ENCODE measurements around the gene TRIP13.
A peak's percentile ranks its signal among the peaks of the same experiment; 100 is the strongest.
"Not testable (repeated sequence)": the region's sequence is repeated elsewhere in the genome, so short reads cannot be mapped to it uniquely, and the experiment has no call there.

The TRIP13 gene

DNA sequence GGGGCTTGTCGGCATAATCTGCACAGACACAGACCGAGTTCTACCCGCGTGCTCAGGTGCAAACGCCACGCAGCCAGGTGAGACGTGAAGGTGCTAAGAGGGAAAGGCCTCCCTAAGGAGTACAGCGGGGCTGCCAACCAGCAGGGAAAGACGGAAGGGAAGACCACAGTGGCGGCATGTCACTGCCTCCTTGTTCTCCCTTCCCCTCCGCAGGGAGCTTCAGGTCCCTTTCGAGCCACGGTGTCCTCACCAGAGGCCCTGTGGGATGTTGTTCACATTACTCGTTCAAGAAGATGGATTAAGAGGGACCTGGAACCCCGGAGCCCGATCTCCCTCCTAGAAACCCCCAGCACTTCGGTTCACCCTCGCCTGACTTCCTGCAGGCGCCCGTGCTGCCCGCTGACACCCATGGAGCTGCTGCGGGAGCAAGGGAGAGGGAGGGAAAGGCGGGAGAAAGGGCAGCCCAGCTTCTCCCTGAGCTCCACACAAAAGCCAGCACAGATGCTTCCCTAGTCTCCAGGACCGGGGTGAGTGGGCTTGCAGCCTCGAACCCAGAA lies 769 bp upstream of the TRIP13 start:
- DNase-seq (ENCODE audit: low read depth), result no peak

- DNase-seq (ENCODE audit: low read depth), result no peak
Observed at GRCh38 chr5:893137-893506, 438 bp downstream of the TRIP13 start.

DNA sequence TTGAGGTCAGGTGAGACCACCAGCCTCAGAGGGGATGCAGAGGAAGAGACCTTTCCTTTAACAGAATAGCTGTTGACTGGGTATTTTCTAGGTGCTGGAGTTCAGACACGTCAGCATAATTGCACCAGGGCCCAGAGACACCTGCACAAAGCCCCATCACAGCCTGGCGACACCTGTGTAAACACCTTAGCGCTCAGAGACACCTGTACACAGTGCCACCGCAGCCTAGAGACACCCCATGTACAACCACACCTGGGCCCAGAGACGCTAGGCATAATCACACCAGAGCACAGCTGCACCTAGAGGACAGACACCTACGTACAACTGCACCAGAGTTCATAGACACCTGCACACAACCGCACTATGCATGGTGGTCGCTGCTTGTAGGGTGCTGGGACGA lies 1.0 kb downstream of the TRIP13 start:
- DNase-seq (ENCODE audit: low read depth), result no peak

DNA sequence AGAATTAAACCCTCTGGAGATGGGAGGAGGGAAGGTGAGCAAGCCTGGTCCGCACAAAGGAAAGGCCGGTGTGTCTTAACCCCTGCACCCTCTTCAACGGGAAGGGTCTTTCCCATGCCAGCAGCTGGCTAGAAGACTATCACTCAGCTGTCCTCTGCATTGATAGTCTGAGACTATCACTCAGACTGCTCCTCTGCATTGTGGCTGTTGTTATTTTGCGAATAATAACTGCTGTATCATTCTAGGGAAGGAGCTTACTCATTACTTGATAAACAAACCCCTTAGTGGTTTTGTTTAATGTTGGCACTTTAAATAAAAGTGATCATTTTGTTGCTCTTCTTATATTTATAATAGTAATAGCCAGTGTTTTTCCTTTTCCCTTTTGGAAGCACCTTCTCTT lies 8.1 kb downstream of the TRIP13 start:
- DNase-seq (ENCODE audit: low read depth), result no peak

DNA sequence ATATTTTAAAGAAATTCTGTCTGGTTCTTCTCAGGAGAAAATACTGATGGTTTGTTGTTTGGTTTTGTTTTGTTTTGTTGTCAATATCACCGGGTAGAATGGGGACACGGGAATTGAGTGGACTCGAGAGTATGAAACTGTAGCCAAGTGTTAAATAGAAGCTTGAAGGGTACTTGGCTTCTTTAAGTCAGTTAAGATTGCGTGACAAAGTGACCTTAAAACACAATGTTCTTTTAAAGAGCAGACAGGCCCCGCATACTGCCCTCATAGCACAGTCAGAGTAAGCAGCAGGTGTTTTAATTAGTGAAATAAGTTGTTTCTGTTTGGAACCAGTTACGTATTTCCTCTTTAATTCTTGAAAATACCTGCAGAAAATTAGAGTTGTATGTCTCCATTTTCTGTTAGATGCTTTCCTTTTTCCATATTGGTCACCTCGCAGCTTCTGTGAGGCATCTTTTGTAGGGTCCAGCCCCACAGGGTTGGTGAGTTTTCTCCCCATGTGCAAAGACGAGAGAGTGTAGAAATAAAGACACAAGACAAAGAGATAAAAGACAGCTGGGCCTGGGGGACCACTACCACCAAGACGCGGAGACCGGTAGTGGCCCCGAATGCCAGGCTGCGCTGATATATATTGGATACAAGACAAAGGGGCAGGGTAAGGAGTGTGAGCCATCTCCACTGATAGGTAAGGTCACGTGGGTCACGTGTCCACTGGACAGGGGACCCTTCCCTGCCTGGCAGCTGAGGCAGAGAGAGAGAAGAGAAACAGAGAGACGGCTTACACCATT lies 9.6 kb downstream of the TRIP13 start:
- no peak for DNase-seq (ENCODE audit: low read depth)

DNA sequence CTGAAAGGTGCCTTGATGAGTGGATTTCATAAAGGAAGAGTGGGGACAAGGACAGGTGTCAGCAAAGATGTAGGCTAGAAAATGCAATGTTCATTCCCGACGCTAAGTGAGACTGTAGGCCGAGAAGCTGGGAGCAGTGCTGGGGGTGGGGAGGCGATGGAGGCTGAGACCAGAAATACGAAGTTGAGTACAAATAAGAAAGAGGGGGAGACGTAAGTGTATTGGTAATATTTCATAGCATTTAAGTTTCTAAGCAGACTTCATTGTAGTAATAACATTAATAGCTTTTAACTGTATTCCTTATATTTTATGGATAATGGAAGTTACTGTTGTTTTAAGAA lies 11.0 kb downstream of the TRIP13 start:
- no peak for DNase-seq (ENCODE audit: low read depth)

GRCh38 chr5:905139-905642 lies 12.5 kb downstream of the TRIP13 start:
- no peak for DNase-seq (ENCODE audit: low read depth)

DNA sequence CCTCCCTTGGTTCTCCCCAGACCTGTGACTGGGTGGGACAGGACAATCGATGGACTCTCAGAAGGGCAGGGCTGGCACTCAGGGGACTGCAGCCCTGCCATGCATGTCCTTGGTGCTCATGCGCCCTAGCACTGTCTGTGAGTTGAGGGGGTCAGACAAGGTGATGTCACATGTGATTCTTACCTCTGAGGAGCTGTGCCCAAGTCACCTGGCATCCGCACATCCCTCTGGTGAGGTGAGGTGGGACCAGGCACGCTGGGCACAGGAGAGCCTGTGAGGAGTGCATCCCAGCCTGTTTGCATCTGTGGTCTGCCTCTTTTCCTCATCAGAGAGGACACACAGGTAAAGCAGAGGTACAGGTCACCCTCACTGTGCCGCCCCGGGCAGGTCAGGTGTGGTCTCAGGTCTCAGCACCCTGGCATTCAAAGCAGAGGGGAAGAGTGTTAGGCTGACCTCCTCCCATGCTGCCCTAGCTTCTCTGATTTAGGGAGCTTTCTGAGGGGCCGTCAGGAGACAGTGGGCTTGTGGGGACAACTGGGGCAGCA lies 14.8 kb downstream of the TRIP13 start:
- DNase-seq (ENCODE audit: low read depth), result no peak

DNA sequence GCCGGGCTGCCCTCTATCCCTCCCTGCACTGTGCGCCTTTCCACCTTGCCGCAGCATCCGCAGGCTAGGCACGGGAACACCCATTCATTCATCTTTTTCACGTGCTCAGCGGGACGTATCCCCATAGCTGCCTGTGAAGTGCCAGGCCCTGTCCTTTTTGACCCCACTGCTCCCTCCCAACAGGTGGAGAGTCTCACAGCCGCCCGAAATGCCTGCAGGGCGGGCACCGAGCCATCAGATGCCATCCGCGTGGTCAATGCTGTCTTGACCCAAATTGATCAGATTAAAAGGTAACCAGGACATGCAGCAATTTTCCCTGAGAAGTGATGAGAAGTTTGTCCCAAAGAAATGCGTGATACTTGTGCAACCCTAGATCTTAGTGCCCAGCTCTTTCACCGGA lies 15.5 kb downstream of the TRIP13 start:
- DNase-seq (ENCODE audit: low read depth), result no peak

GRCh38 chr5:909086-909485 lies 16.4 kb downstream of the TRIP13 start:
- DNase-seq (ENCODE audit: low read depth), result no peak

- no peak for DNase-seq (ENCODE audit: low read depth)
Observed at GRCh38 chr5:909994-910768, 17.5 kb downstream of the TRIP13 start.

DNA sequence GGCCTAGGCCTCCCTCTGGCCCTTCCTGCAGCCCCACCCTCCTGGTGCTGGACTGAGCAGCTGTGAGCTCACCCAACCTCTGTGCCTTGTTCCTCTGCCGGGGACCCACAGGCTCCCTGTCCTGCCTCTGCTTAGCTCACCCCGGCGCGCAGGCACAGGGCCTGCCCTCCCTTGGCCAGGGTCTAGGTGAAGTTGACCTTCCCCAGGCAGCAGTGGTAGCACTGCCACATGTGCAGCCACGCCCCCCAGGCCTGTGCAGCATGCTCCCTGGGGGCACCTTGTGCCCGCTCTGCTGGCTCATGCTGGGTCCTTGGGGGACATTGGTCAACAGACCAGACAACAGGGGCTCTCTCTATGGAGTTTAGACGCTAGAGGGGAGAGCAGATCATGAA lies 18.1 kb downstream of the TRIP13 start:
- DNase-seq (ENCODE audit: low read depth), result no peak

DNA sequence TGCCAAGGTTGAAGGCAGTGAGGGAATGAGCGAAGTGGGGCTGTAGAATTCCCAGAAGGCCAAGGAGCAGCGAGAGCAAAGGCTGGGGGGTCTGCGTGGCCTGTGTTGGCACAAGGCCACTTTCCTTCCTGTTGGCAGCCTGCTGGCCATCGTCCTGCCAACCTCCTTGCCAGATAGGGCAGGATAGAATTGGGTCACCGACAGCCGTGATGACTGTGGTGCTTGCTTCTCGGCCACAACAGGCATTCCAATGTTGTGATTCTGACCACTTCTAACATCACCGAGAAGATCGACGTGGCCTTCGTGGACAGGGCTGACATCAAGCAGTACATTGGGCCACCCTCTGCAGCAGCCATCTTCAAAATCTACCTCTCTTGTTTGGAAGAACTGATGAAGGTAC lies 18.9 kb downstream of the TRIP13 start:
- no peak for DNase-seq (ENCODE audit: low read depth)

GRCh38 chr5:912280-913091 lies 19.8 kb downstream of the TRIP13 start:
- peak; percentile 14 for DNase-seq (ENCODE audit: low read depth)

GRCh38 chr5:914174-914573 lies 21.5 kb downstream of the TRIP13 start:
- DNase-seq (ENCODE audit: low read depth), result no peak

- DNase-seq (ENCODE audit: low read depth), result no peak
Observed at GRCh38 chr5:914612-915011, 21.9 kb downstream of the TRIP13 start.

- DNase-seq (ENCODE audit: low read depth), result not testable (repeated sequence)
Observed at GRCh38 chr5:915346-915745, 22.7 kb downstream of the TRIP13 start.

DNA sequence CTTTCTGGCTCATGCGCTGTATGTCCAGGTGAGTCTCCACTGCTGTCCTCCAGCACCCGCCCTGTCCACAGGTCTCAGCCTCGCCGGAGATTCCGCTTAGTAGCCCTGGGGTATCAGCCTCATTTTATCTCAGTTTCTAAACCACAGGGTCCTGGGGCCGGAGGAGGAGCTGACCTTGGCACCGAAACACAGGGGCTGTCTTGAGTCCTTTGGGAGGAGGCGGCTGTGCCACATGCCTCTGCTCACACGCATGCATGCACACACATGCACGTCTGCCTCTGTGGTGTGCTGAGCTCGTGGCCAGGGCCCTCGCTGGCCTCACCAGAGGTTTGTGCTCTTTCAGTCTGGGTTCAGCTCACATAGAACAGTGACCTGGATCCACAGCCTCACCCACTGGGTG lies 23.3 kb downstream of the TRIP13 start:
- no peak for DNase-seq (ENCODE audit: low read depth)

DNA sequence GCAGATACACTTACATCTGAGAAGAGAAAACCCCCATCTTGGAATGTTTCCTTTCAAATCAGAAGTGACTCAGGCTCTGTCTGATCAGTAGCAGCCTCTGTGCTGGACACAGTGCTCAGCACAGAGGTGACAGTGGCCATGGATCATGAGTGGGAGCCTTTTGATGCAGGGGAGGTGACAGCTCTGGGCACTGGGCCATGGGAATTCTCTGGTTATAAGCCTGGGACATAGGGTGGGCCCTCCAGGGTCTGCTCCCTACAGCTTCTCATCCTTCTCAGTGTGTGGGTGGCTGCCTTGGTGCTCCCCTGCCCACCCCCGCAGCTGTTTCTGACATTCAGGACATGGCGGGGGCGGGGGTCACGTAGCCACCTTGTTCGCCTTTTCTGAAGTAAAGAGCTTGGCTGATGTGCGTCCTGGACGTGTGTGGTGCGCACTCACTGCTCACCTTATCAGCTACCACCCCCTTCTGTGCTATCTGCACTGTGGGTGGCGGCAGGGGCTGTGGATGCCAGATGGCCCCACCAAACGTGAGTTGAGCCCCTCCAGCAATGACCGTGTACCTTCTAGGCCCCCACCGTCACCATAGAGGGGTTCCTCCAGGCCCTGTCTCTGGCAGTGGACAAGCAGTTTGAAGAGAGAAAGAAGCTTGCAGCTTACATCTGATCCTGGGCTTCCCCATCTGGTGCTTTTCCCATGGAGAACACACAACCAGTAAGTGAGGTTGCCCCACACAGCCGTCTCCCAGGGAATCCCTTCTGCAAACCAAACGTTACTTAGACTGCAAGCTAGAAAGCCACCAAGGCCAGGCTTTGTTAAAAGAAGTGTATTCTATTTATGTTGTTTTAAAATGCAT lies 24.0 kb downstream of the TRIP13 start:
- DNase-seq (ENCODE audit: low read depth), result no peak

DNA sequence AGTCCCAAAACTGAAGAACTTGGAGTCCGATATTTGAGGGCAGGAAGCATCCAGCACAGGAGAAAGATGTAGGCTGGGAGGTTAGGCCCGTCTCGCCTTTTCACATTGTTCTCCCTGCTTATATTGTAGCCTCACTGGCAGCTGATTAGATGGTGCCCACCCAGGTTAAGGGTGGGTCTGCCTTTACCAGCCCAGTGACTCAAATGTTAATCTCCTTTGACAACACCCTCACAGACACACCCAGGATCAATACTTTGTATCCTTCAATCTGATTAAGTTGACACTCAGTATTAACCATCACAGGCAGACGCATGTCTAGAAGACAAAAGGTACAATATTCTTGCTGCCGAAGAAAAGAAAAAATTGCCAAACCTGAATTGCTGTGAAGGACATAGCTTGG lies 26.0 kb downstream of the TRIP13 start:
- not testable (repeated sequence) for DNase-seq (ENCODE audit: low read depth)

DNA sequence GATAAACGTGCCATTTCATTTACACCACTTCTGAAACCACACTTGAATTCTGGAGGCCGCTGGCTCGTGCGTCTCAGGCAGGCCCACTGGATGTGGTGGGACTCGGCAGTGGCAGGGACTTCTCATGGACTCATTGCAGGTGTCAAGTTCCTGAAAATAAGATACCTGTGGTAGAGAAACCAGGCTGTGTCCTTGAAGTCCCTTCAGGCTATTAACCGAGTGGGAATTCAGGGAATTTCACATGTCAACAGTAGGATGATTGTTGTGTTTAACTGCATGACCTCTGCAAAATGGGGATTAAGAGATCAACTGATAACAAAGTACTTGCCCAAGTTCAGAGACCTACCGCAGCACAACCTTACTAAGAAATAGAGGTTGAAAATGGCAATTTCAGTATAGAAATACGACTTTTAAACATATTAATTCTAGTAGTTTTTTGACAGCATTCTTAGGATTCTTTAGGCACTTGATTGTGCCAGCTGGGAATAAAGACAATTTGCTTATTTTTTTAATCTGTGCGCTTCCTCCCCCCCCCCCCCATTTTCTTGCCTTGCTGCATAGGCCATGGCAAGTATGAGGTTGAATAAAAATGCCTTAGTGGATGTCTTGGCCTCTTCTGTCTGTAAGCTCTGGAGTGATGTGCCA lies 26.8 kb downstream of the TRIP13 start:
- no peak for DNase-seq (ENCODE audit: low read depth)

Measured in stimulated activated CD8-positive, alpha-beta memory T cell treated with anti-CD3 and anti-CD28 coated beads, Interleukin-12 subunit alpha, Interleukin-12 subunit beta, amount 100 ng/mL, for 1 hour (primary cell).